ENCODE measurements around the gene SLC22A23.
A peak's percentile ranks its signal among the peaks of the same experiment; 100 is the strongest.

Gene SLC22A23

GRCh38 chr6:3356824-3357420, 99.9 kb downstream of the SLC22A23 start:
- ChIA-PET CTCF (interaction anchor here (0.6 to 1.3 kb wide), 2 partner anchors 15 to 247 kb away, joined by 3 to 8 read pairs; no protein-coding TSS in a partner anchor), POLR2A (no interaction called here)
- DNase-seq (ENCODE audit: extremely low spot score), result no peak
- no peak for TF ChIP-seq ZNF384 (IDR thresholded peaks at IDR 0.05)
- no peak for TF ChIP-seq HDGF (IDR thresholded peaks at IDR 0.05; ENCODE audit: borderline replicate concordance)
- no peak for TF ChIP-seq L3MBTL2 (conservative IDR thresholded peaks at IDR 0.05)
- no peak for TF ChIP-seq FOXM1 (IDR thresholded peaks at IDR 0.05; ENCODE audit: borderline replicate concordance)
- TF ChIP-seq ELF4 (IDR thresholded peaks at IDR 0.05), result no peak
- TF ChIP-seq SUZ12 (IDR thresholded peaks at IDR 0.05), result no peak
- no peak for TF ChIP-seq CTBP1 (IDR thresholded peaks at IDR 0.05; ENCODE audit: borderline replicate concordance)
- TF ChIP-seq PKNOX1 (IDR thresholded peaks at IDR 0.05), result no peak
- TF ChIP-seq ARNT (IDR thresholded peaks at IDR 0.05), result no peak
- TF ChIP-seq FOXA1 (IDR thresholded peaks at IDR 0.05), result no peak
- no peak for TF ChIP-seq LEF1 (IDR thresholded peaks at IDR 0.05; ENCODE audit: borderline replicate concordance)
- no peak for TF ChIP-seq TARDBP (IDR thresholded peaks at IDR 0.05)

GRCh38 chr6:3356056-3356823, 100.6 kb downstream of the SLC22A23 start:
- ChIA-PET POLR2A (interaction anchor here (0.9 to 1.2 kb wide), 3 partner anchors 8 to 23 kb away, joined by 3 to 4 read pairs (median 3); no protein-coding TSS in a partner anchor), CTCF (interaction anchor here (0.6 kb wide), 1 partner anchor 247 kb away, joined by 8 read pairs; no protein-coding TSS in a partner anchor)
- peak; percentile 56 for DNase-seq (ENCODE audit: extremely low spot score)
- TF ChIP-seq FOXA1 (IDR thresholded peaks at IDR 0.05) (no peak), NFRKB (IDR thresholded peaks at IDR 0.05) (no peak), BHLHE40 (IDR thresholded peaks at IDR 0.05; ENCODE audit: borderline replicate concordance) (no peak), FOXM1 (IDR thresholded peaks at IDR 0.05; ENCODE audit: borderline replicate concordance) (no peak)

- ChIA-PET POLR2A (interaction anchor here (0.9 to 1.2 kb wide), 4 partner anchors 9 to 31 kb away, joined by 3 to 4 read pairs (median 3); no protein-coding TSS in a partner anchor), CTCF (interaction anchor here (0.6 kb wide), 1 partner anchor 322 kb away, joined by 5 read pairs; no protein-coding TSS in a partner anchor)
- DNase-seq (ENCODE audit: extremely low spot score), result no peak
- TF ChIP-seq CTBP1 (IDR thresholded peaks at IDR 0.05; ENCODE audit: borderline replicate concordance) (no peak), ARNT (IDR thresholded peaks at IDR 0.05) (no peak), ZNF384 (IDR thresholded peaks at IDR 0.05) (no peak), HDGF (IDR thresholded peaks at IDR 0.05; ENCODE audit: borderline replicate concordance) (no peak), PKNOX1 (IDR thresholded peaks at IDR 0.05) (no peak), BHLHE40 (IDR thresholded peaks at IDR 0.05; ENCODE audit: borderline replicate concordance) (no peak), TARDBP (IDR thresholded peaks at IDR 0.05) (no peak), FOXA1 (IDR thresholded peaks at IDR 0.05) (no peak), SUZ12 (IDR thresholded peaks at IDR 0.05) (no peak), NFRKB (IDR thresholded peaks at IDR 0.05) (no peak), LEF1 (IDR thresholded peaks at IDR 0.05; ENCODE audit: borderline replicate concordance) (no peak), L3MBTL2 (conservative IDR thresholded peaks at IDR 0.05) (no peak), FOXK2 (IDR thresholded peaks at IDR 0.05) (no peak)
Measured at GRCh38 chr6:3355358-3356055, 101.3 kb downstream of the SLC22A23 start.

- no peak for TF ChIP-seq SUZ12 (IDR thresholded peaks at IDR 0.05)
- no peak for TF ChIP-seq BHLHE40 (IDR thresholded peaks at IDR 0.05; ENCODE audit: borderline replicate concordance)
- POLR2A ChIA-PET, result interaction anchor here (0.9 to 1.2 kb wide), 4 partner anchors 9 to 31 kb away, joined by 3 to 4 read pairs (median 3); no protein-coding TSS in a partner anchor
- CTCF ChIA-PET, result interaction anchor here (0.6 kb wide), 1 partner anchor 322 kb away, joined by 5 read pairs; no protein-coding TSS in a partner anchor
- DNase-seq (ENCODE audit: extremely low spot score), result no peak
Measured at GRCh38 chr6:3355011-3355357, 101.9 kb downstream of the SLC22A23 start.

GRCh38 chr6:3353939-3354338, 102.9 kb downstream of the SLC22A23 start:
- CTCF ChIA-PET, result no interaction called here
- POLR2A ChIA-PET, result no interaction called here

GRCh38 chr6:3353213-3353903, 103.5 kb downstream of the SLC22A23 start:
- TF ChIP-seq SP1 (IDR thresholded peaks at IDR 0.05) (no peak), SUZ12 (IDR thresholded peaks at IDR 0.05) (no peak), CTBP1 (IDR thresholded peaks at IDR 0.05; ENCODE audit: borderline replicate concordance) (no peak), BHLHE40 (IDR thresholded peaks at IDR 0.05; ENCODE audit: borderline replicate concordance) (no peak), LEF1 (IDR thresholded peaks at IDR 0.05; ENCODE audit: borderline replicate concordance) (no peak), TARDBP (IDR thresholded peaks at IDR 0.05) (no peak), ZNF384 (IDR thresholded peaks at IDR 0.05) (no peak), HDGF (IDR thresholded peaks at IDR 0.05; ENCODE audit: borderline replicate concordance) (no peak), FOXA1 (IDR thresholded peaks at IDR 0.05) (no peak), FOXK2 (IDR thresholded peaks at IDR 0.05) (no peak), ARNT (IDR thresholded peaks at IDR 0.05) (no peak), ELF4 (IDR thresholded peaks at IDR 0.05) (no peak), L3MBTL2 (conservative IDR thresholded peaks at IDR 0.05) (no peak), FOXM1 (IDR thresholded peaks at IDR 0.05; ENCODE audit: borderline replicate concordance) (no peak), PKNOX1 (IDR thresholded peaks at IDR 0.05) (no peak), NFRKB (IDR thresholded peaks at IDR 0.05) (no peak)
- ChIA-PET CTCF (interaction anchor here (0.6 to 0.8 kb wide), 2 partner anchors 58 to 86 kb away, joined by 3 to 5 read pairs; no protein-coding TSS in a partner anchor), POLR2A (no interaction called here)
- no peak for DNase-seq (ENCODE audit: extremely low spot score)

More at GRCh38 chr6:3353939-3354338, 102.9 kb downstream of the SLC22A23 start:
- TF ChIP-seq BHLHE40 (IDR thresholded peaks at IDR 0.05; ENCODE audit: borderline replicate concordance), result no peak
- TF ChIP-seq CTBP1 (IDR thresholded peaks at IDR 0.05; ENCODE audit: borderline replicate concordance), result no peak
- no peak for DNase-seq (ENCODE audit: extremely low spot score)

Measured in HEK293T (cell line).